ENCODE measurements around the gene UBFD1. TPM values are rescaled to one million over a fixed set of nuclear protein-coding genes. Genes with fewer than 3 reads are reported as not detected.

The UBFD1 gene
- total and polyA plus RNA-seq, 2 experiments from 2014 or later, result 48.6 to 107 TPM

DNA sequence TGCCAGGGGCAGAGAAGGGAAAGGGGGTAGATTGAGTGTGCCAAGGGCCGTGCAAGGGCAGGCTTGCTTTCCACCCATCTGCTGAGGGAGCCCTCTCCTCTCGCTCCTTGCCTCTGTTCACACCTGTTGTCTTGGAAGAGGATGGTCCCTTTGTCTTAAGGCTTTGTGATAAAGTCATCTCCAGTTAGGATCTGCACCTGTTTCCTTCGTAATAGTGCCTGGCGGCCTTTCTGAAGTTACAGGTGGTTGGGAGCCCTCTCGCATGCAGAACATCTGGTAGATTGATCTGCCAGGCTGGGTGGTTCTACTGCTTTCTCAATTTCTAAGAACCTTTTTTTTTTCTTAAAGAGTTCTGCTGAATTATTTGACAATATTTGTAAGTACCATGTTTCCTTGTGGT, 16.3 kb downstream of the UBFD1 start:
- TF ChIP-seq EZH2phosphoT487 (IDR thresholded peaks at IDR 0.05; ENCODE audit: low read depth, severe bottlenecking, unreplicated experiment) (no peak), EZH2 (IDR thresholded peaks at IDR 0.05; ENCODE audit: borderline replicate concordance) (no peak)
- TF ChIP-seq, protein P1, sequence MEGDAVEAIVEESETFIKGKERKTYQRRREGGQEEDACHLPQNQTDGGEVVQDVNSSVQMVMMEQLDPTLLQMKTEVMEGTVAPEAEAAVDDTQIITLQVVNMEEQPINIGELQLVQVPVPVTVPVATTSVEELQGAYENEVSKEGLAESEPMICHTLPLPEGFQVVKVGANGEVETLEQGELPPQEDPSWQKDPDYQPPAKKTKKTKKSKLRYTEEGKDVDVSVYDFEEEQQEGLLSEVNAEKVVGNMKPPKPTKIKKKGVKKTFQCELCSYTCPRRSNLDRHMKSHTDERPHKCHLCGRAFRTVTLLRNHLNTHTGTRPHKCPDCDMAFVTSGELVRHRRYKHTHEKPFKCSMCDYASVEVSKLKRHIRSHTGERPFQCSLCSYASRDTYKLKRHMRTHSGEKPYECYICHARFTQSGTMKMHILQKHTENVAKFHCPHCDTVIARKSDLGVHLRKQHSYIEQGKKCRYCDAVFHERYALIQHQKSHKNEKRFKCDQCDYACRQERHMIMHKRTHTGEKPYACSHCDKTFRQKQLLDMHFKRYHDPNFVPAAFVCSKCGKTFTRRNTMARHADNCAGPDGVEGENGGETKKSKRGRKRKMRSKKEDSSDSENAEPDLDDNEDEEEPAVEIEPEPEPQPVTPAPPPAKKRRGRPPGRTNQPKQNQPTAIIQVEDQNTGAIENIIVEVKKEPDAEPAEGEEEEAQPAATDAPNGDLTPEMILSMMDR (IDR thresholded peaks at IDR 0.05; ENCODE audit: poor library complexity), result no peak
- Histone ChIP-seq H3K36me3 (replicated peaks; ENCODE audit: insufficient read depth, low read depth) (no peaks in the 10 kb centered on the region), H3K4me2 (no peak overlapping the region), H3K4me1 (ENCODE audit: insufficient read depth) (no peaks in the 10 kb centered on the region), H4K20me1 (ENCODE audit: insufficient read depth, poor library complexity, severe bottlenecking) (no peaks in the 10 kb centered on the region), H2AFZ (no peak overlapping the region), H3K4me3 (no peak overlapping the region), H3K79me2 (no peaks in the 10 kb centered on the region), H3K9me2 (replicated peaks; ENCODE audit: insufficient read depth) (no peaks in the 10 kb centered on the region), H3K27me3 (no peaks in the 10 kb centered on the region), H3K27ac (no peak overlapping the region), H3K9me3 (ENCODE audit: low read depth) (no peaks in the 10 kb centered on the region)
- no peak for DNase-seq (ENCODE audit: low spot score)
- WGBS (ENCODE audit: low lambda C conversion rate, missing lambda C conversion rate), result 94% methylated on average over 5 of the region's 5 CpGs

DNA sequence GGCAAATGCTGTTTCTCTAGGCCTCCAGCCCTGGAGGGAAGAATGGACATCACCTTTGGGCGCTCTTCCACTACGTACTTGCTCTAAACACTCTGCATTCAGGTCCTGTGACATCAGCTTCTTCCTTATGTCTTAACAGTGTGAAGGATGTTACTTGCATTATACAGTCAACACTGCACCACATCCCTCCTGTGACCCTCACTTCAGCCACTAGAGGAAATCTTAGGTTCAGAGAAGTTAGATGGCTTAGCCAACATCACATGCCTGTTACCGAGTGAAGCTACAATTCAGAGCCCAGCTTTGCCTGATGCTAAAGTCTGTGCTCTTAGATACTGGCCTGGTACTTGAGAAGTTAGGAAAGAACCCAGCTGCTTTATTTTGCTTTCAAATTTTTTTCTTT, 18.3 kb downstream of the UBFD1 start:
- H3K27ac ChIP-seq, result no peak overlapping the region
- WGBS (ENCODE audit: low lambda C conversion rate, missing lambda C conversion rate), result 92% methylated on average over 3 of the region's 3 CpGs
- no peak for TF ChIP-seq EZH2 (IDR thresholded peaks at IDR 0.05; ENCODE audit: borderline replicate concordance)
- no peak for TF ChIP-seq EZH2phosphoT487 (IDR thresholded peaks at IDR 0.05; ENCODE audit: low read depth, severe bottlenecking, unreplicated experiment)

DNA sequence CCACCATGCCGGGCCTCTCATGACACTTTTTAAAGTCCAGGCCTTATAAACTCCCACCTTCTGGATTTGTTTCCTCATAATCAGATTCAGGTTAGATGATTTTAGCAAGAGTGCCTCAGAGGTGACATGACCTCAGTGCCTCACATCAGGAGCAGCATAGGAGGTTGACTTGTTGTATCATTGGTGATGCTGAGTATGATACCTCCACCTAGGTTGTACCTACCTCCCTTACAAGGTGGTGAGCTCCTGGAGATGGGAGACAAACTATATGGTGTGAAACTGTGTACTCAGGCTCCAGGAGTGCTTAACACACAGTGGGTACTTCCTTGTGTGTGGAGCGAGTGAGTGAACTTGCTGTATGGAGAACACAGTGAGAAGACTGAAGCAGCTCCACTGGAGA, 20.0 kb downstream of the UBFD1 start:
- Histone ChIP-seq H2AFZ (no peak overlapping the region), H3K4me2 (no peak overlapping the region), H3K9me3 (ENCODE audit: low read depth) (no peaks in the 10 kb centered on the region), H3K36me3 (replicated peaks; ENCODE audit: insufficient read depth, low read depth) (no peaks in the 10 kb centered on the region), H3K27me3 (no peaks in the 10 kb centered on the region), H3K4me1 (ENCODE audit: insufficient read depth) (no peaks in the 10 kb centered on the region), H3K27ac (peak overlapping the region; percentile 53), H3K79me2 (no peaks in the 10 kb centered on the region), H4K20me1 (ENCODE audit: insufficient read depth, poor library complexity, severe bottlenecking) (no peaks in the 10 kb centered on the region), H3K9me2 (replicated peaks; ENCODE audit: insufficient read depth) (no peaks in the 10 kb centered on the region), H3K4me3 (no peak overlapping the region)
- TF ChIP-seq EZH2phosphoT487 (IDR thresholded peaks at IDR 0.05; ENCODE audit: low read depth, severe bottlenecking, unreplicated experiment) (no peak), EZH2 (IDR thresholded peaks at IDR 0.05; ENCODE audit: borderline replicate concordance) (no peak)
- TF ChIP-seq, protein P1 (IDR thresholded peaks at IDR 0.05; ENCODE audit: poor library complexity), result no peak
- DNase-seq (ENCODE audit: low spot score), result no peak
- 96% methylated on average over 2 of the region's 2 CpGs for WGBS (ENCODE audit: low lambda C conversion rate, missing lambda C conversion rate)

More for the DNA sequence above, 18.3 kb downstream of the UBFD1 start:
- H3K27me3 ChIP-seq, result no peaks in the 10 kb centered on the region
- no peaks in the 10 kb centered on the region for H3K4me1 ChIP-seq (ENCODE audit: insufficient read depth)
- no peaks in the 10 kb centered on the region for H3K9me3 ChIP-seq (ENCODE audit: low read depth)
- no peak overlapping the region for H2AFZ ChIP-seq
- no peaks in the 10 kb centered on the region for H3K79me2 ChIP-seq
- H4K20me1 ChIP-seq (ENCODE audit: insufficient read depth, poor library complexity, severe bottlenecking), result no peaks in the 10 kb centered on the region
- H3K9me2 ChIP-seq (replicated peaks; ENCODE audit: insufficient read depth), result no peaks in the 10 kb centered on the region
- H3K4me2 ChIP-seq, result no peak overlapping the region
- no peaks in the 10 kb centered on the region for H3K36me3 ChIP-seq (replicated peaks; ENCODE audit: insufficient read depth, low read depth)
- DNase-seq (ENCODE audit: low spot score), result no peak
- no peak overlapping the region for H3K4me3 ChIP-seq

DNA sequence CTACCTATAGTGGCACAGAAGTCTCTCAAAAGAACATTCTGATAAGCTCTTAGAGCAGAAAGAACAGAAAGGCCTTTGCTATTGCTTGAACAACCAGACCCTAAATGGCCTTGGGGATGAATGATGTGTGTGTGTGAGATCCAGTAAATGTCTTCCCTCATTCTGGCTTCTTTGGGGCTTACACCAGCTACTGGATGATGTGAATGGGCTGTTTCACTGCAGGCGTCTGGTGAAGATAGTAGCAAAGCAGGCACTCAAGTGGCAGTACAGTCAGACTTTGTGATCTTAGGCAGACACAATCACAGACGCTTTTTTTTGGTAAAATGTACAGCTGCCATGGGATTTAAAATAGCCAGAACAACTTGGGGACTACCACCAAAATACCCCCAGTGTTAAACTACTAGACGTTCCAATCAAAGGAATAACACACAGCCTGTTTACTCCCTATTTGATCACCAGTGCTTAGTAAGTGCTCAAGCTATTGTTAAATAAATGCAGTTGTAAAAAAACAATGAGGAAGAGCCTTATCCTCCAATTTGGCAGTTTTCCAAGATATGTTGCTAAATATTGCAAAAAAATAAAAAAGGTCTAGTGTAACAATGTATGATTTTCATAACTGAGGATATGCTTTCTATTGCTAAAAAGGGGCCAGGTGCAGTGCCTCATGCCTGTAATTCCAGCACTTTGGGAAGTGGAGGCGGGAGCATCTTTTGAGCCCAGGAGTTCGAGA, 20.7 kb downstream of the UBFD1 start:
- Histone ChIP-seq H2AFZ (no peak overlapping the region), H3K27ac (peak overlapping the region; percentile 53), H3K4me3 (no peak overlapping the region), H3K9me2 (replicated peaks; ENCODE audit: insufficient read depth) (no peaks in the 10 kb centered on the region), H4K20me1 (ENCODE audit: insufficient read depth, poor library complexity, severe bottlenecking) (no peaks in the 10 kb centered on the region), H3K36me3 (replicated peaks; ENCODE audit: insufficient read depth, low read depth) (no peaks in the 10 kb centered on the region), H3K79me2 (no peaks in the 10 kb centered on the region), H3K27me3 (no peaks in the 10 kb centered on the region), H3K4me2 (no peak overlapping the region), H3K4me1 (ENCODE audit: insufficient read depth) (no peaks in the 10 kb centered on the region), H3K9me3 (ENCODE audit: low read depth) (no peaks in the 10 kb centered on the region)
- 71% methylated on average over 5 of the region's 5 CpGs for WGBS (ENCODE audit: low lambda C conversion rate, missing lambda C conversion rate)
- no peak for DNase-seq (ENCODE audit: low spot score)
- TF ChIP-seq EZH2 (IDR thresholded peaks at IDR 0.05; ENCODE audit: borderline replicate concordance) (no peak), EZH2phosphoT487 (IDR thresholded peaks at IDR 0.05; ENCODE audit: low read depth, severe bottlenecking, unreplicated experiment) (no peak)
- TF ChIP-seq, protein P1 (IDR thresholded peaks at IDR 0.05; ENCODE audit: poor library complexity), result no peak

Measured in hepatocyte (in vitro differentiated cells).